ENCODE data around the gene LRIG2.

The LRIG2 gene

DNA sequence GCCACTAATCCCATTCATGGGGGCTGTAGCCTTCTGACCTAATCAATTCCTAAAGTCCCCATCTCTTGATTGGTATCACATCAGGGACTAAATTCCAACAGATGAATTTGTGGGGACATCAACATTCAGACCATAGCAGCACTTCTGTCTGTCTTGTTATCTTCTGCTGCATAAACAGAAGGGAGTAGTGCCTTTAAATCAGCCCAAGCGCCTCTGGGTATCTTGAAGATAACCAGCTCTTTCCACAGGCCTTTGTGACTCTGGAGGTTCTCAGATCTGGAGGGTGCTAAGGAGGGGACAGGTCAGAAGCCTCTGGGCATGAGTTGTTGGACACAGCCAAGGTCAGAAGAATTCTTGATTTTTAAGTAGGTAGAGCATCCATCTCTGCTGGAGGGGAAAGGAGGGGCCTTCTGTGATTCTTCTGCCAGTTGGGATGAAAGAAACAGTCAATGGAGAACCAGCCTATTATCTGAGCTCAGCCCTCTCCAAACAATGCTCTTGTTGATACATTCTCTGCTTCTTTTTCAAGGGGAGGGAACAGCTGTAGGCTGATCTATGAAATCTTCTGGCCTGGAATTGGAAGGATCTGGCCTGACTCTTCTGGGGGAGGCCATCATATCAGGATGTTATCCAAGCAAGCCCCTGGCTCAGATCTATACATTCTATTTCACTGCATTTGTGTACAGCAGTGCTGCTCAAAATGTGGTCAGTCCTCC lies 31.3 kb upstream of the LRIG2 start:
- no peaks in the 10 kb centered on the region for H3K36me3 ChIP-seq (ENCODE audit: control insufficient read depth in 2 of 2, insufficient read depth in 1 of 2, low read length in 2 of 2)
- POLR2A ChIA-PET: interaction anchor here (0.5 to 2.5 kb wide), 6 partner anchors 8 to 326 kb away, joined by 4 to 11 read pairs (median 5); partner anchors contain the start of genes LRIG2, PPM1J and SLC16A1
- H3K9me3 ChIP-seq (ENCODE audit: control insufficient read depth, insufficient read depth, low read depth, low read length): no peaks in the 10 kb centered on the region
- no peak overlapping the region for H3K27ac ChIP-seq (ENCODE audit: extremely low read depth, low read depth, low read length)
- no peaks in the 10 kb centered on the region for H3K4me1 ChIP-seq (ENCODE audit: control insufficient read depth, insufficient read depth, low read length)
- no peak for TF ChIP-seq TCF7L2 (IDR thresholded peaks at IDR 0.05; ENCODE audit: borderline replicate concordance, low read depth, low read length)
- TF ChIP-seq, protein P1, sequence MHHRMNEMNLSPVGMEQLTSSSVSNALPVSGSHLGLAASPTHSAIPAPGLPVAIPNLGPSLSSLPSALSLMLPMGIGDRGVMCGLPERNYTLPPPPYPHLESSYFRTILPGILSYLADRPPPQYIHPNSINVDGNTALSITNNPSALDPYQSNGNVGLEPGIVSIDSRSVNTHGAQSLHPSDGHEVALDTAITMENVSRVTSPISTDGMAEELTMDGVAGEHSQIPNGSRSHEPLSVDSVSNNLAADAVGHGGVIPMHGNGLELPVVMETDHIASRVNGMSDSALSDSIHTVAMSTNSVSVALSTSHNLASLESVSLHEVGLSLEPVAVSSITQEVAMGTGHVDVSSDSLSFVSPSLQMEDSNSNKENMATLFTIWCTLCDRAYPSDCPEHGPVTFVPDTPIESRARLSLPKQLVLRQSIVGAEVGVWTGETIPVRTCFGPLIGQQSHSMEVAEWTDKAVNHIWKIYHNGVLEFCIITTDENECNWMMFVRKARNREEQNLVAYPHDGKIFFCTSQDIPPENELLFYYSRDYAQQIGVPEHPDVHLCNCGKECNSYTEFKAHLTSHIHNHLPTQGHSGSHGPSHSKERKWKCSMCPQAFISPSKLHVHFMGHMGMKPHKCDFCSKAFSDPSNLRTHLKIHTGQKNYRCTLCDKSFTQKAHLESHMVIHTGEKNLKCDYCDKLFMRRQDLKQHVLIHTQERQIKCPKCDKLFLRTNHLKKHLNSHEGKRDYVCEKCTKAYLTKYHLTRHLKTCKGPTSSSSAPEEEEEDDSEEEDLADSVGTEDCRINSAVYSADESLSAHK (tag by site-specific recombination; IDR thresholded peaks at IDR 0.05): peak; percentile 36; the same call in 1 of the 2 replicates
- CTCF ChIA-PET: interaction anchor here (0.6 to 5.2 kb wide), 34 partner anchors 9 to 1061 kb away, joined by 3 to 68 read pairs (median 4); partner anchors contain the start of genes LRIG2 and PPM1J
- no peak overlapping the region for H3K4me3 ChIP-seq (ENCODE audit: low read depth, low read length)

DNA sequence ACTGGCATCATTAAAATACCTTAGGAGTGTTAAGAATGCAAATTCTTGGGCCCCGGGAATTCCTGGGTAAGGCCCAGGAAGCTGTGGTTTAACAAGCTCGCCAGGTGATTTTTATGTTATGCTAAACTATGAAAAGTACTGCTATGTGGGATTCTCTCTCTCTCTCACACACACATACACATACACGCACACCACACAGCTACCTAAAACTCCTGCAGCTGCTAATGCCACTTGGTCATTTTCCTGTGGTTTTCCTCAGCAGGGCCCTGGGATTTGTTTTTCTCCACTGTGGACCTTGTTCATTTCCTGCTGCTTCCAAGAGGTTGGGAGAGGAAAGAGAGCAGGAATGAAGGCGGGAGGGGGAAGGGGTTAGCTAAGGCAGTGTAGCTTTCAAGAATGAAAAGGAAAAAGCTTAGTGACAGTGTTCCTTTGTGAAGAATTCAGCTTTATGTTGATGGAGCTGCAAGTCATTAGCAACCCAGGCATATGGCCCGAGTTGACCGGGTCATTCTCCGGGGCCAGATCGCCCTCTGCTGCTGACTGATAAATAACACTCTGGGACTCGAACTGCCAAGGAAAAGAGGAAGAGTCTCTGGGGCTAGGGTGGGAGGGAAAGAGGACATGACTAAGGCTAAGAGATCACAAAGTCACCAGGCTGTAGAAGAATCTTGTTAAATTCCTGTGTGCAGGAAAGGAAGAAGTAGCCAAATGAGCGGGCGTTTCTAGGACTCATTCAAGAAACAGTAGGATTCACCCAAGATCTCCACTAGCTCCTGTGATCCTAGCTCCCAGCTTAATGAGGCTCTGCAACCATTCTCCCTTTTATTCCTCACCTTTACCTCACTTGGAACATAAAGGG lies 30.5 kb upstream of the LRIG2 start:
- Histone ChIP-seq H3K27ac (ENCODE audit: extremely low read depth, low read depth, low read length) (no peak overlapping the region), H3K36me3 (ENCODE audit: control insufficient read depth in 2 of 2, insufficient read depth in 1 of 2, low read length in 2 of 2) (no peaks in the 10 kb centered on the region), H3K4me1 (ENCODE audit: control insufficient read depth, insufficient read depth, low read length) (no peaks in the 10 kb centered on the region), H3K9me3 (ENCODE audit: control insufficient read depth, insufficient read depth, low read depth, low read length) (no peaks in the 10 kb centered on the region), H3K4me3 (ENCODE audit: low read depth, low read length) (no peak overlapping the region)
- ChIA-PET POLR2A (interaction anchor here (0.5 to 2.5 kb wide), 5 partner anchors 9 to 327 kb away, joined by 4 to 11 read pairs (median 5); partner anchors contain the start of genes LRIG2, PPM1J and SLC16A1), CTCF (interaction anchor here (0.6 to 5.2 kb wide), 37 partner anchors 10 to 1062 kb away, joined by 3 to 68 read pairs (median 4); partner anchors contain the start of genes LRIG2 and PPM1J)
- TF ChIP-seq KLF8 (tag by site-specific recombination; IDR thresholded peaks at IDR 0.05) (no peak), HOXA7 (CRISPR knock-in tag; IDR thresholded peaks at IDR 0.05; ENCODE audit: borderline replicate concordance) (no peak), PRDM1 (tag by site-specific recombination; IDR thresholded peaks at IDR 0.05) (0 out of 2 replicates have a peak, but pooled peaks have one; percentile 26), ZNF639 (tag by site-specific recombination; IDR thresholded peaks at IDR 0.05) (no peak), HIC1 (tag by site-specific recombination; IDR thresholded peaks at IDR 0.05) (no peak), ZSCAN4 (tag by site-specific recombination; IDR thresholded peaks at IDR 0.05) (no peak), WT1 (tag by site-specific recombination; IDR thresholded peaks at IDR 0.05) (no peak), ZNF677 (tag by site-specific recombination; IDR thresholded peaks at IDR 0.05) (no peak), ZNF518A (tag by site-specific recombination; conservative IDR thresholded peaks at IDR 0.05; ENCODE audit: low read depth) (no peak), ZBTB10 (tag by site-specific recombination; IDR thresholded peaks at IDR 0.05) (no peak)
- TF ChIP-seq, protein P2, sequence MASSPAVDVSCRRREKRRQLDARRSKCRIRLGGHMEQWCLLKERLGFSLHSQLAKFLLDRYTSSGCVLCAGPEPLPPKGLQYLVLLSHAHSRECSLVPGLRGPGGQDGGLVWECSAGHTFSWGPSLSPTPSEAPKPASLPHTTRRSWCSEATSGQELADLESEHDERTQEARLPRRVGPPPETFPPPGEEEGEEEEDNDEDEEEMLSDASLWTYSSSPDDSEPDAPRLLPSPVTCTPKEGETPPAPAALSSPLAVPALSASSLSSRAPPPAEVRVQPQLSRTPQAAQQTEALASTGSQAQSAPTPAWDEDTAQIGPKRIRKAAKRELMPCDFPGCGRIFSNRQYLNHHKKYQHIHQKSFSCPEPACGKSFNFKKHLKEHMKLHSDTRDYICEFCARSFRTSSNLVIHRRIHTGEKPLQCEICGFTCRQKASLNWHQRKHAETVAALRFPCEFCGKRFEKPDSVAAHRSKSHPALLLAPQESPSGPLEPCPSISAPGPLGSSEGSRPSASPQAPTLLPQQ (tag by site-specific recombination; IDR thresholded peaks at IDR 0.05): no peak

Data from HEK293 (cell line).